ENCODE results near the gene FAM177A1.

FAM177A1 gene

GRCh38 chr14:35117112-35117511 lies 71.0 kb downstream of the FAM177A1 start:
- TF ChIP-seq, protein P1, sequence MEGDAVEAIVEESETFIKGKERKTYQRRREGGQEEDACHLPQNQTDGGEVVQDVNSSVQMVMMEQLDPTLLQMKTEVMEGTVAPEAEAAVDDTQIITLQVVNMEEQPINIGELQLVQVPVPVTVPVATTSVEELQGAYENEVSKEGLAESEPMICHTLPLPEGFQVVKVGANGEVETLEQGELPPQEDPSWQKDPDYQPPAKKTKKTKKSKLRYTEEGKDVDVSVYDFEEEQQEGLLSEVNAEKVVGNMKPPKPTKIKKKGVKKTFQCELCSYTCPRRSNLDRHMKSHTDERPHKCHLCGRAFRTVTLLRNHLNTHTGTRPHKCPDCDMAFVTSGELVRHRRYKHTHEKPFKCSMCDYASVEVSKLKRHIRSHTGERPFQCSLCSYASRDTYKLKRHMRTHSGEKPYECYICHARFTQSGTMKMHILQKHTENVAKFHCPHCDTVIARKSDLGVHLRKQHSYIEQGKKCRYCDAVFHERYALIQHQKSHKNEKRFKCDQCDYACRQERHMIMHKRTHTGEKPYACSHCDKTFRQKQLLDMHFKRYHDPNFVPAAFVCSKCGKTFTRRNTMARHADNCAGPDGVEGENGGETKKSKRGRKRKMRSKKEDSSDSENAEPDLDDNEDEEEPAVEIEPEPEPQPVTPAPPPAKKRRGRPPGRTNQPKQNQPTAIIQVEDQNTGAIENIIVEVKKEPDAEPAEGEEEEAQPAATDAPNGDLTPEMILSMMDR (conservative IDR thresholded peaks at IDR 0.05; ENCODE audit: low read length), result no peak
- no peak for DNase-seq (ENCODE audit: low read depth)
- H3K4me3 ChIP-seq (ENCODE audit: low read length), result no peak overlapping the region

GRCh38 chr14:35121026-35121886 lies 75.2 kb downstream of the FAM177A1 start:
- H3K4me3 ChIP-seq (ENCODE audit: low read length), result peak overlapping the region; percentile 99
- TF ChIP-seq, protein P1 (conservative IDR thresholded peaks at IDR 0.05; ENCODE audit: low read length), result no peak
- peak; percentile 6 for DNase-seq (ENCODE audit: low read depth)

- TF ChIP-seq, protein P1 (conservative IDR thresholded peaks at IDR 0.05; ENCODE audit: low read length), result no peak
- peak; percentile 91 for DNase-seq (ENCODE audit: low read depth)
- H3K4me3 ChIP-seq (ENCODE audit: low read length), result peak within 1 kb of the TSS; percentile 99
These were observed 76.0 kb downstream of the FAM177A1 start, which contains the start of the genes PPP2R3C and PRORP for GRCh38 chr14:35121887-35122695. PPP2R3C (minus strand) TSS chr14:35121990; CDS start chr14:35121959, 31 bp downstream. PRORP (plus strand) TSS chr14:35122552; CDS start chr14:35123246, 694 bp downstream.

DNA sequence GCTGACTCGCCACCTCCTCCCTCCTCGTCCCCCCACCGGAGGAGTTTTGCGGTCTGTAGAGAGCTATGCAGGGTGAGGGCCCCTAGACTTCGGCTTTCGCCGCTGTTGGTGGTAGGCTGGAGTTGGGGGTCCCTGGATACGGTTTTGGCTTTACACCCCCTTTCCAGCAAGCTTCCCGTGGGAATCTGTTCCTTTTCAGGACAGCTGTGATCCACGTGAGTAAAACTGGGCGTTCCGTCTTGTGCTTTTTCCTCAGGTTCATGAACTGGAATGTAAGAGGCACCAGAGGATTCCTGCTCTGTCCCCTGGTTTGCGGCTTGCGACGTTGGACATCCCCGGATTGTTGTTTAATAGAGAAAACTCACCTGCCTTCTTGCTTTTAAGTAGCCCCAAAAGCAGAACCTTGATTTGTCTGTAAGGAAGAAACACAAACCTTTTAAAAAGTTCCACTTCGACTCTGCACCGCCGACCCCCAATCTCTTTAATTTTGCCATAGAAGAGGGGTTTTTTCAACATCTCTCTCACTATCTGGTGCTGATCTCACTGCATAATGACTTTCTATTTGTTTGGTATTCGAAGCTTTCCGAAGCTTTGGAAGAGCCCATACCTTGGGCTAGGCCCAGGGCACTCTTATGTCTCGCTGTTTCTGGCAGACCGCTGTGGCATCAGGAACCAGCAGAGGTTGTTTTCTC lies 76.8 kb downstream of the FAM177A1 start:
- TF ChIP-seq, protein P1 (conservative IDR thresholded peaks at IDR 0.05; ENCODE audit: low read length), result no peak
- H3K4me3 ChIP-seq (ENCODE audit: low read length), result peak overlapping the region; percentile 99
- DNase-seq (ENCODE audit: low read depth), result peak; percentile 54

DNA sequence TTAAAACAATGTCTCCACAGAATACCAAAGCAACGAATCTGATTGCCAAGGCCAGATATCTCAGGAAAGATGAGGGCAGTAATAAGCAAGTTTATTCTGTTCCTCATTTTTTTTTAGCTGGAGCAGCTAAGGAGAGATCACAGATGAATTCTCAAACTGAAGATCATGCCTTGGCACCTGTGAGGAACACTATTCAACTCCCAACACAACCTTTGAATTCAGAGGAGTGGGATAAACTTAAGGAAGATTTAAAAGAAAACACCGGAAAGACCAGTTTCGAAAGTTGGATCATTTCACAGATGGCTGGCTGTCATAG lies 77.3 kb downstream of the FAM177A1 start:
- H3K4me3 ChIP-seq (ENCODE audit: low read length), result peak overlapping the region; percentile 99

DNA sequence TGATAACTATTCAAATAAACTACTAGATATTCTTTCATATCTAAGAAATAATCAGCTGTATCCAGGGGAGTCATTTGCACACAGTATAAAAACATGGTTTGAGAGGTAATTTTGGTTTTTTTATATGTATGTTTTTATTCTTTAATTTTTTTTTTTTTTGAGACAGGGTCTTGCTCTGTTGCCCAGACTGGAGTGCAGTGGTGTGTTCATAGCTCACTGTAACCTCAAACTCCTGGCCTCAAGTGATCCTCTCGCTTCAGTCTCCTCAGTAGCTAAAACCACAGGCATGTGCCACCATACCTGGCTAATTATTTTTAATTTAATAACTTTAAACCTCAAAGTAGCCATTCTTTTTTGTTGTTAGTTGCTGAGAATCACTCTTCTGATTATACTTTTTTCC lies 78.1 kb downstream of the FAM177A1 start:
- no peak for DNase-seq (ENCODE audit: low read depth)
- TF ChIP-seq, protein P1 (conservative IDR thresholded peaks at IDR 0.05; ENCODE audit: low read length), result no peak
- no peak overlapping the region for H3K4me3 ChIP-seq (ENCODE audit: low read length)

More for the DNA sequence above, 77.3 kb downstream of the FAM177A1 start:
- TF ChIP-seq, protein P1 (conservative IDR thresholded peaks at IDR 0.05; ENCODE audit: low read length), result no peak
- no peak for DNase-seq (ENCODE audit: low read depth)
